GM13977 (cell line): ENCODE measurements around the gene FCER1G.

Source experiments
- DNase-seq: peaks from one replicate; pipeline ENCODE4 v3.0.0; 2012; ENCODE audit warnings: low spot score
- in situ Hi-C: fragments of 300-500 bp; cut with MboI; formaldehyde crosslinking; loops from one replicate; pipeline ENCODE4 v1.12.0; 2022; ENCODE audit warnings: low sequenced_read_pairs, low pct_unique_long_range_greater_than_20kb, mixed read lengths, inconsistent platforms; ENCODE audit not compliant: unreplicated experiment
- TF ChIP-seq, protein P1 (sequence below): IDR thresholded peaks from 2 replicates; pipeline ENCODE4 v1.5.1; 2012; ENCODE audit warnings: mild to moderate bottlenecking, control low read depth; ENCODE audit not compliant: insufficient read depth; ENCODE audit errors: extremely low read depth, missing control alignments

The FCER1G gene

DNA sequence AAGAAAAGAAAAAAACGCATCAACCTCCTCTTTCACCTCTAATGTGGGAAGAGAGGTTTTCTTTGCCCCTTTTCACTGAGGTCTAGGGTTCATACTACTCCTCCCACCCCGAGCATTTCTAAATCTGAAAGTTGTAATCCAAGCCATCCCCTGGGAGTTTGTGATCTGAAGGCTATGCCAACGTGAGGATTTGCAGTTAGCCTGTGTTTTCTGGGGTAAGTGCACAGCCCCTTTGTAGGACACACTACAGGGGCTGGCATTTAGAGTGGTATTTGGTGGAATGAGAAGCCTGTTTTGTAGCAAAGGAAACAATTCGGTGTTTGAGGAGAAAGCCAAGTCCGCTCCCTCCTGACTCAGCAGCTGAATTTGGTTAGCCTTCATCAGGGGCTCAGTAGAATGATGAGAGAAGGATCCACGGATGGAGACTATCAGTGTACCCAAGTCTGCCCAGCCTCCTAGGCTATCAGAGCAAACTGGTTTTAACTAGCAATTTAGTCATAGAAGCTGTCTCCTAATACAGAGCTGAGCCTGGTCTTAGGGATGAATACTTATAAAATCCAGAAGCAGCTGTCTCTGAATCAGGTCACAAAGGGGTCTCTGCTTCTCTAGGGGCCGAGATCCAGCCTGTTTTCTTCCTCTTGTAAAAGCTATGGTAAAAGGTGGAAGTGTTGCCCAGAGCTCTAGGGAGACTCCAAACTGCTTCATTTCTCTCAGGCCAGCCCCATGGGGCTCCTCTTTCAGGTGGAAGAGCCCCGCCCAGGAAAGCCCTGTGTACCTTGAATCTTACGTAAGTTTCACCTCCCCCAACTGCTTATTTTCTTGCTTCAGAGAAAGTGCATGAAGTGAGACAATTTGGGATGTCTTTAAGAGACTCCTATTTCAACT, 45.5 kb downstream of the FCER1G start:
- TF ChIP-seq, protein P1, sequence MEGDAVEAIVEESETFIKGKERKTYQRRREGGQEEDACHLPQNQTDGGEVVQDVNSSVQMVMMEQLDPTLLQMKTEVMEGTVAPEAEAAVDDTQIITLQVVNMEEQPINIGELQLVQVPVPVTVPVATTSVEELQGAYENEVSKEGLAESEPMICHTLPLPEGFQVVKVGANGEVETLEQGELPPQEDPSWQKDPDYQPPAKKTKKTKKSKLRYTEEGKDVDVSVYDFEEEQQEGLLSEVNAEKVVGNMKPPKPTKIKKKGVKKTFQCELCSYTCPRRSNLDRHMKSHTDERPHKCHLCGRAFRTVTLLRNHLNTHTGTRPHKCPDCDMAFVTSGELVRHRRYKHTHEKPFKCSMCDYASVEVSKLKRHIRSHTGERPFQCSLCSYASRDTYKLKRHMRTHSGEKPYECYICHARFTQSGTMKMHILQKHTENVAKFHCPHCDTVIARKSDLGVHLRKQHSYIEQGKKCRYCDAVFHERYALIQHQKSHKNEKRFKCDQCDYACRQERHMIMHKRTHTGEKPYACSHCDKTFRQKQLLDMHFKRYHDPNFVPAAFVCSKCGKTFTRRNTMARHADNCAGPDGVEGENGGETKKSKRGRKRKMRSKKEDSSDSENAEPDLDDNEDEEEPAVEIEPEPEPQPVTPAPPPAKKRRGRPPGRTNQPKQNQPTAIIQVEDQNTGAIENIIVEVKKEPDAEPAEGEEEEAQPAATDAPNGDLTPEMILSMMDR, result no peak
- DNase-seq, result no peak
- in situ Hi-C loops, result no loop called here

DNA sequence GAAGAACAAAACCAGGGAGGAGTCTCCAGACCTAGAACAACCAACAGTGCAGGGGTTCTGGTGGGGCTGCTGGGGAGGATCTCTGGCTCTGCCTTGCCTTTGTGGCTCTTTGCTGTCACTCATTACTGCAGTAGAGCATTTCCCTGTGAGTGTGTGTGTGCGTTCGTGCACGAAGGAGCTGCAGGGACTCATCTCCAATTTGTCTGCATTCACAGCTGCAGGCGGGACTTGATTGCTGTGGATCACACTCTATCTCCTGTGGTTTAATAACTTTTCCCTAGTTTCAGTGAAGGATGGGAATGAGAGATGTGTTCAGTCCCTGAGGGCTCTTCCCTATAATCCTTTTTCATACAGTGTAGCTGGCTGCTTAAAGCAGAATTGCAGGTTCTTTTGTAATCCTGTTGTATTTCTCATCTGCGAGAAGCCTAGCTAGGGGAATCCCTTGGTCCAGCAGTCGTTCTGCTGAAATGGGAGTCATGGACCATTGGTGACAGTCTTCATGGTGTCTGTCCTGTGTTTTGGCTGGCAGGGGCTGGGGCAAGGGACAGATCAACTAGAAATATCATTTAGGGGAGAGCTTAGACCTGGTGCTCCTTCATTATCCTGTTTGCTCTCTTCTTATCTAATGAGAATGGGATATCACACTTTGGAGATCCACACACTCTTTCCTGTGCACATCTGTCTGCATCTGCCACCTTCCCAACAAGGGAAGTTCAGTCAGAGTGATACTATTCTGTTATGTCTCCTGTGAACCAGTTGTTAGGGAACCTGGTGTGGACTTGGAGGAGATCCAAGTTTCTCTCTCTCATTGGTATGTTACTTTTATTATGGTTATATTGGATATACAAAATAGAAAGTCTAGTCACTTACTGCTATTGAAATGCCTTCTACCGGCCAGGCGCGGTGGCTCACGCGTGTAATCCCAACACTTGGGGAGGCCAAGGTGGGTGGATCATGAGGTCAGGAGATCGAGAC, 46.5 kb downstream of the FCER1G start:
- in situ Hi-C loops, result no loop called here
- DNase-seq, result no peak
- TF ChIP-seq, protein P1, result no peak

DNA sequence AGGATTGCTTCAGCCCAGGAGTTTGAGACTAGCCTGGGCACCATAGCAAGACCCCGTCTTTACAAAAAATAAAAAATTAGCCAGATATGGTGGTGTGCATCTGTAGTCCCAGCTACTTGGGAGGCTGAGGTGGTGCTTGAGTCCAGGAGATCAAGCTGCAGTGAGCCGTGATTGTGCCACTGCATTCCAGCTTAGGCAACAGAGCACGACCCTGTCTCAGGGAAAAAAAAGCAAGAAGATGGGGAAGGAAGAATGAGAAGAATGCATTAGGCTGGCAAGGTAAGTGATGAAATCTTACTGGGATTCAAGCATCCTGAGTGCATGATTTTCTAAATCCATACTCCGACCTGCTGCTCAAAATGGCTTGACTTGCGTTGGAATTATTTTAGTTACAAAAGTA, 50.2 kb downstream of the FCER1G start:
- no peak for DNase-seq
- in situ Hi-C loops, result no loop called here
- TF ChIP-seq, protein P1, result no peak

DNA sequence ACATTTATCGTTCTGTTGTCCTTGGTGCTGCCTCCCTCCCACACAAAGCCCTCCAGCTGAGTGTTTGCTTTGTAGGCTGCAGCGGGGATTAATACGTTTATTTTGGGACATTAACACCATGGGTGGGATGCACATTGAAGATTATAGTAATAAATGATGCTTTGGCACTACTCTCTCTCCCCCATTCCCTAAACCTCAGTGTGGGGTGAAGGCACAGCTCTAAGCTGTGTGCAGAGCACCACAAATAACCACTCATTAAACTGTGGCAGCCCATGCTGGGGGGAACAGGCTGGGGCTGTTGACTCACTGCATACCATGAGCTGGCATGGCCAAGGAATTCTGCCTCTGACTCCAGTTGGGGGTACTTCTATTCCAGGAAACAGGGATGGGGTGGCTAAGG, 51.1 kb downstream of the FCER1G start:
- TF ChIP-seq, protein P1, result no peak
- DNase-seq, result no peak
- in situ Hi-C loops, result no loop called here

DNA sequence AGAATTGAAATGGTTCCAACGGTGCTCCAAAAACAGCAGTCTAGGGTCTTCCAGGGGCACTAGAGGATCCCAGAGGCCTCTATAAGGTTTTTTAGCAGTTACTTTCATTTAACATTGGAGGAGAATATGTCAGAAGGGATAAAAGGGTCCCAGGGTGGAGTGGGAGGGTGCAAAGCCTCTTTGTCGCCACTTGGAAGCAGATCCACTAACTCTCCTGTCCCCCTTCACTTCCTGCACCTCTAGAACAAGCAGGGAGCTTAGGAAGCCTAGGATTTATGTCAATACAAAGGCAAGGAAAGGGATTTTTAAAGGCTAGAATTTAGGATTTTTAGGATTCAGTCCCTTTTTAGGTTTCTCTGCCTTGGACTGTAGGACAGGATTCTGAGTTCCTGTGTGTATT, 51.7 kb downstream of the FCER1G start:
- in situ Hi-C loops, result no loop called here
- TF ChIP-seq, protein P1, result no peak
- no peak for DNase-seq

DNA sequence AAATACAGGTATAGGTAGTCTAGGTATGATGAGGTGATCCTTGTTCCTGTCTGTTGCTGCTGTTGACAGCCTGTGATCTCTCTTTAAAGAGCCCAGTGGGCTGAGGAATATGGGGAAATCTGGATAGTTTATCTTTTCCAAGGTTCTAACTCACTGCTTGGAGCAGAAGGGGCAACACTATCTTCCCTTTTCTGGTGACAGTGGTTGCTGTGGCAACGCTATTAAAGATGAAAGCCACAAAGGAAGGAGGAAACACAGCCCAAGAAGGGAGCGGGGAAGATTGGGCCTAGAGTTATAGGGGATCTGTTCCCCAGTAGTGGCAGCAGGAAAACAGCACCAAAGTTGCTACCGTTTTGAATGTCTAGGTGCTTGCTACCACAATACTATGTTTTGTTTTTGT, 52.2 kb downstream of the FCER1G start:
- TF ChIP-seq, protein P1, result no peak
- no peak for DNase-seq
- in situ Hi-C loops, result no loop called here
